BJ (cell line): ENCODE data around the gene NLRP11. TPM values are rescaled to one million over a fixed set of nuclear protein-coding genes. Genes with fewer than 3 reads are reported as not detected.

ENCODE experiments used
- CTCF ChIA-PET: fragments of 350-600 bp; formaldehyde crosslinking; extraction: SDS; loops from one replicate; lab custom pipeline; 2021; ENCODE audit warnings: antibody characterized with exemption, inconsistent platforms; lab: Yijun Ruan, JAX
- POLR2A ChIA-PET: fragments of 300-600 bp; sonication (Branson Sonifier 250); formaldehyde crosslinking; extraction: SDS; loops from one replicate; lab custom pipeline; 2021; ENCODE audit warnings: antibody characterized with exemption; lab: Charles Lee
- DNase-seq: peaks from one replicate; pipeline ENCODE4 v3.0.0-alpha.2; 2011; ENCODE audit warnings: low read depth
- H3K27me3 ChIP-seq: 2 replicates; pipeline ENCODE4 v1.6.0; 2011; ENCODE audit warnings: low read length; ENCODE audit not compliant: control insufficient read depth, insufficient read depth
- H3K36me3 ChIP-seq: 2 replicates; pipeline ENCODE4 v1.5.1; 2011; ENCODE audit warnings: low read length; ENCODE audit not compliant: control insufficient read depth, insufficient read depth
- H3K4me3 ChIP-seq: 2 replicates; pipeline ENCODE4 v1.5.1; 2011; ENCODE audit warnings: low read depth, mild to moderate bottlenecking, control low read depth, low read length
- polyA minus RNA-seq: library from RNA; depleted of rRNA, polyadenylated mRNA; stranded (reverse); fragments of >200 nt; gene quantifications from 2 replicates; pipeline ENCODE4 v1.2.3, GENCODE V29; 2011; rRNA and poly(A)+ RNA removed
- polyA plus RNA-seq: library from polyadenylated mRNA; depleted of rRNA; stranded (reverse); fragments of >200 nt; gene quantifications from 2 replicates; pipeline ENCODE4 v1.2.3, GENCODE V29; 2011; rRNA removed
- TF ChIP-seq, protein P1 (sequence below): IDR thresholded peaks from 2 replicates; pipeline ENCODE4 v1.5.1; 2011; ENCODE audit warnings: low read depth, mild to moderate bottlenecking, control low read depth, inconsistent platforms, low read length, moderate library complexity; ENCODE audit not compliant: insufficient read depth

The NLRP11 gene
- polyA plus RNA-seq (not detected in 2 replicates), polyA minus RNA-seq (not detected in 2 replicates)

DNA sequence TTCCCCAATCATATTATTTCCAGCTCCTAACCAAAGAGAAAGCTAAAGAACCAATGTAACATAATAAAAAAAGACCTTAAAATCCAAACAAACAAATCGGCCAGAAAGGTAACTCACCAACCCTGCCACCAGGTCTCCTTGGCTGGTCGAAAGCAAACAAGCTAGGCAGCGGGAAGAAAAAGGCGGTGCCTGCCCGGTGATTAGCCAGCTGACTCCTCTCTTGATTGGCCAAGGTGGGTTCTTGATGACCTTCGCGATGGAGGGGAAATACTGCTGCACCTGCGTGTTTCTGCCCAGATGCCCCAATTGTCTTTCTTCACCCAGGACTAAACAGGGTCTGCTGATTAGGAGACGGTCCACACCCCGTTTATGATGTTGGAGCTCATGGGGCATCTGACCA lies at the start of gene NLRP11:
TSS of gene NLRP11 (minus strand) at position 154 of the 400 bp plus-strand sequence. CDS start 13,825 bp downstream, outside the sequence.
- no peaks in the 10 kb centered on the region for H3K36me3 ChIP-seq
- no peaks in the 10 kb centered on the region for H3K27me3 ChIP-seq
- ChIA-PET POLR2A (no interaction called here), CTCF (no interaction called here)
- DNase-seq, result no peak
- no peak within 1 kb of the TSS for H3K4me3 ChIP-seq
- TF ChIP-seq, protein P1, sequence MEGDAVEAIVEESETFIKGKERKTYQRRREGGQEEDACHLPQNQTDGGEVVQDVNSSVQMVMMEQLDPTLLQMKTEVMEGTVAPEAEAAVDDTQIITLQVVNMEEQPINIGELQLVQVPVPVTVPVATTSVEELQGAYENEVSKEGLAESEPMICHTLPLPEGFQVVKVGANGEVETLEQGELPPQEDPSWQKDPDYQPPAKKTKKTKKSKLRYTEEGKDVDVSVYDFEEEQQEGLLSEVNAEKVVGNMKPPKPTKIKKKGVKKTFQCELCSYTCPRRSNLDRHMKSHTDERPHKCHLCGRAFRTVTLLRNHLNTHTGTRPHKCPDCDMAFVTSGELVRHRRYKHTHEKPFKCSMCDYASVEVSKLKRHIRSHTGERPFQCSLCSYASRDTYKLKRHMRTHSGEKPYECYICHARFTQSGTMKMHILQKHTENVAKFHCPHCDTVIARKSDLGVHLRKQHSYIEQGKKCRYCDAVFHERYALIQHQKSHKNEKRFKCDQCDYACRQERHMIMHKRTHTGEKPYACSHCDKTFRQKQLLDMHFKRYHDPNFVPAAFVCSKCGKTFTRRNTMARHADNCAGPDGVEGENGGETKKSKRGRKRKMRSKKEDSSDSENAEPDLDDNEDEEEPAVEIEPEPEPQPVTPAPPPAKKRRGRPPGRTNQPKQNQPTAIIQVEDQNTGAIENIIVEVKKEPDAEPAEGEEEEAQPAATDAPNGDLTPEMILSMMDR, result no peak

DNA sequence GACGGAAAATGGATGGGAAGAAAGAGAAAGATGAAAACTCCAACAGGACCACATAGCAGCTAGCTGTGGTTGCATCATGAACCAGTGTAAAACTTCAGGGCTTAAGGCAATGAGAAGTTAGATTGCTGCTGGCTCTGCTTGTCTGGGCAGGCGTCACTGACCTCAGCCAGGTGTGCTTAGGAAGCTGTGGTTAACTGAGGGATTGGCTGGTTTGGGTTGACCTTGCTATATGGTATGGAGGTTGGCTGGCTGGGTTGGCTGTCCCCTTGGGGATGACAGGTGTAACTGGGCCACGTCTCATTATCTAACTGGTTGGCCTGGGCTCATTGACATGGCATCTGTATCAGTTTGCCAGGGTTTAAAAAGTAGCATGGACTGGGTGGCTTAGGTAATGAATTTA lies 45.4 kb upstream of the NLRP11 start:
- DNase-seq, result no peak
- TF ChIP-seq, protein P1, result no peak
- Histone ChIP-seq H3K4me3 (no peak overlapping the region), H3K36me3 (no peaks in the 10 kb centered on the region), H3K27me3 (no peaks in the 10 kb centered on the region)
- CTCF ChIA-PET, result no interaction called here
- POLR2A ChIA-PET, result no interaction called here

DNA sequence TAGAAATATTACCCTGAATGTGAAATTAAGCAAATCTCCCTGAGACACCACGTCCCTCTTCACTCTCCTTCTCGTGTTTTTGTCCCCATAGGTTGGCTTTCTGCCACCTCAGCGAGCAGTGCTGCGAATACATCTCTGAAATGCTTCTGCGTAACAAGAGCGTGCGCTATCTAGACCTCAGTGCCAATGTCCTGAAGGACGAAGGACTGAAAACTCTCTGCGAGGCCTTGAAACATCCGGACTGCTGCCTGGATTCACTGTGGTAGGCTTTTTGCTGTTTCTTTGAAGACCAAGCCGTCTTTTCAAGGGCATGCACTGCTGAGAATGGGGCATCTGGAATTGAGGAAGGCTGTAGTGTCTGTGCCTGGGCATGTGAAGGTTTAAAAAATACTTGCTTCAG lies 38.9 kb upstream of the NLRP11 start:
- TF ChIP-seq, protein P1, result no peak

DNA sequence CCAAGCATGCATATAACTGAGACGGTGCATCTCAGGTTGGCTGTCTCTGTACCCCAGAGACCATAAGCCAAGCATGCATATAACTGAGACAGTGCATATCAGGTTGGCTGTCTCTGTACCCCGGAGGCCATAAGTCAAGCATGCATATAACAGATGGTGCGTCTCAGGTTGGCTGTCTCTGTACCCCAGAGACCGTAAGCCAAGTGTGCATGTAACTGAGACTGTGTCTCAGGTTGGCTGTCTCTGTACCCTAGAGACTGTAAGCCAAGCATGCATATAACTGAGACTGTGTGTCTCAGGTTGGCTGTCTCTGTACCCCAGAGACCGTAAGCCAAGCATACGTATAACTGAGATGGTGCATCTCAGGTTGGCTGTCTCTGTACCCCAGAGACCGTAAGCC lies 35.3 kb upstream of the NLRP11 start:
- H3K27me3 ChIP-seq, result no peaks in the 10 kb centered on the region
- POLR2A ChIA-PET, result no interaction called here
- CTCF ChIA-PET, result no interaction called here
- no peaks in the 10 kb centered on the region for H3K36me3 ChIP-seq
- TF ChIP-seq, protein P1, result no peak
- DNase-seq, result no peak
- H3K4me3 ChIP-seq, result no peak overlapping the region

More for the DNA sequence above, 38.9 kb upstream of the NLRP11 start:
- H3K36me3 ChIP-seq, result no peaks in the 10 kb centered on the region
- no peak overlapping the region for H3K4me3 ChIP-seq
- H3K27me3 ChIP-seq, result no peaks in the 10 kb centered on the region
- ChIA-PET POLR2A (no interaction called here), CTCF (no interaction called here)
- no peak for DNase-seq

DNA sequence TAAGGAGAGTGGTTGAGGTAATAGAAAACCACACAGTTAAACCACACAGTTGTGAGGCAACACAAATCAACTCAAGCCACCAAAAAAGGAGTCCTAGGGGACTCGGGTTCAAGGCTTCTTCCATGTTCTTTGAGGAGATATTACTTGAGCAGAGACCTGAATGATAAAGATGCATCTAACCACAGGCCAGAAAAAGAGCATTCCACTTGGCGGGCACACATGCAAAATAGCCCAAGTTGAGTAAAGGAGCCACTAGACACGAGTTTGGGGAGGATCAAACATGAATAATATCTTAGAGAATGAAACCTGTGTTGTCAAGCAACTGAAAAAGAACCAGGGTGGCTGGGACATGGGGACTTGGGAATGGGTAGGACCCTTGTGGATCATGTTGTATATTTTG lies 34.7 kb upstream of the NLRP11 start:
- TF ChIP-seq, protein P1, result no peak
- Histone ChIP-seq H3K36me3 (no peaks in the 10 kb centered on the region), H3K27me3 (no peaks in the 10 kb centered on the region), H3K4me3 (no peak overlapping the region)
- DNase-seq, result no peak
- CTCF ChIA-PET, result no interaction called here
- POLR2A ChIA-PET, result no interaction called here
